ENCODE measurements around the gene CDK5. TPM values are rescaled to one million over a fixed set of nuclear protein-coding genes. Genes with fewer than 3 reads are reported as not detected.

The CDK5 gene
- polyA plus RNA-seq, 1 experiment: 23.8 TPM

DNA sequence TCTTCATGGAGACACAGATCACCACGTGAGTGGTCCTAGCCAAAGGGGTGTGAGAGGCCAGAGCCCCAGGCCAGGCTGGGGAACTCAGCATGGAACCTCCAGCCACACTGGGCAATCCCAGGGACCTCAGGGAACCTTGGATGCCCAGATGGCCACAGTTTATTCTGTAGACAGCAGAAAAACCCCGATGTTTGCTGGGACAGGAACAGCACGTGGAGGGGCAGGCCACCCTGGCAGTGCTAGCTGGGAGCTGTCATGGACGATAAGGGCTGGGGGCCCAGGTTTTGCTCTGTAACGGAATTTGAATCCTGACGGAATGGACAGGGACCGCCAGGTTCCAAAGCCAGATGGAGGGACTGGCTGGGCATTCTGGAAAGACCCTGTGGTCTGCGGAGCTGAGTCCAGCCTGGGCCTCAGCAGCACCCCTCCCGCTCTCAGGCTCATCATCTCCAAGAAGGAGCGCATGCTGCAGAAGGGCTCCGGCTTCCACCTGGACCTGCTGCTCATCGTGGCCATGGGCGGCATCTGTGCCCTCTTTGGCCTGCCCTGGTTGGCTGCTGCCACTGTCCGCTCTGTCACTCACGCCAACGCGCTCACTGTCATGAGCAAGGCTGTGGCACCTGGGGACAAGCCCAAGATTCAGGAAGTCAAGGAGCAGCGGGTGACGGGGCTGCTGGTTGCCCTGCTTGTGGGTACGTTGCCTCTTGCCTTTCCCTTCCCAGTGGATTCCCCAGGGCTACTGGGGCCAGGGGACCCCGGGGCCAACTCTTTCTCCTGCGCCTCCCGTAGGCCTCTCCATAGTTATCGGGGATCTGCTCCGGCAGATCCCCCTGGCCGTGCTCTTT is 17.3 kb upstream of the CDK5 start:
- ChIA-PET POLR2A (no interaction called here), CTCF (no interaction called here)
- H3K4me3 ChIP-seq (ENCODE audit: low read depth, low read length): no peak overlapping the region
- H3K9me3 ChIP-seq (ENCODE audit: control insufficient read depth, insufficient read depth, low read length): no peaks in the 10 kb centered on the region; the same call in 1 of the 2 replicates
- TF ChIP-seq CTCF (IDR thresholded peaks at IDR 0.05; ENCODE audit: low read depth, low read length): no peak
- no peak for DNase-seq (ENCODE audit: low read depth, low spot score)
- H3K27me3 ChIP-seq (ENCODE audit: control insufficient read depth, insufficient read depth, low read length): no peaks in the 10 kb centered on the region
- H3K27ac ChIP-seq (ENCODE audit: low read depth, low read length): no peak overlapping the region

DNA sequence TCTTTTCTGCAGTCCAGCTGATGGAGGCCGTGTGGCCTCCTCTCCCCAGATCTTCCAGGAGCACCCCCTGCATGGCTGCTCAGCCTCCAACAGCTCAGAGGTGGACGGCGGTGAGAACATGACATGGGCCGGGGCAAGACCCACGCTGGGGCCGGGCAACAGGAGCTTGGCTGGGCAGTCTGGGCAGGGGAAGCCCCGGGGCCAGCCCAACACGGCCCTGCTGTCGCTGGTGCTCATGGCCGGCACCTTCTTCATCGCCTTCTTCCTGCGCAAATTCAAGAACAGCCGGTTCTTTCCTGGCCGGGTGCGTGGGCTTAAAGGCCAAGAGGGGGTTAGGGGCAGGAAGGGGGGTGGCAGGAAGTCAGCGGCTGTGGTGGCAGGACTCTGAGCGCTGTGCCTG is 16.3 kb upstream of the CDK5 start:
- Histone ChIP-seq H3K27ac (ENCODE audit: low read depth, low read length) (no peak overlapping the region), H3K27me3 (ENCODE audit: control insufficient read depth, insufficient read depth, low read length) (no peaks in the 10 kb centered on the region), H3K9me3 (ENCODE audit: control insufficient read depth, insufficient read depth, low read length) (no peaks in the 10 kb centered on the region; the same call in 1 of the 2 replicates), H3K4me3 (ENCODE audit: low read depth, low read length) (no peak overlapping the region)
- no peak for DNase-seq (ENCODE audit: low read depth, low spot score)
- CTCF ChIA-PET: no interaction called here
- no peak for TF ChIP-seq CTCF (IDR thresholded peaks at IDR 0.05; ENCODE audit: low read depth, low read length)
- POLR2A ChIA-PET: no interaction called here

GRCh38 chr7:151071032-151071866 is 13.6 kb upstream of the CDK5 start:
- ChIA-PET CTCF (interaction anchor here (0.5 kb wide), 1 partner anchor 82 kb away, joined by 3 read pairs; no protein-coding TSS in a partner anchor), POLR2A (interaction anchor here (1.3 kb wide), 1 partner anchor 10 kb away, joined by 6 read pairs; the partner anchor contains the start of gene FASTK)
- Histone ChIP-seq H3K4me3 (ENCODE audit: low read depth, low read length) (no peak overlapping the region), H3K27me3 (ENCODE audit: control insufficient read depth, insufficient read depth, low read length) (no peaks in the 10 kb centered on the region), H3K27ac (ENCODE audit: low read depth, low read length) (no peak overlapping the region), H3K9me3 (ENCODE audit: control insufficient read depth, insufficient read depth, low read length) (no peaks in the 10 kb centered on the region; the same call in 1 of the 2 replicates)
- no peak for TF ChIP-seq CTCF (IDR thresholded peaks at IDR 0.05; ENCODE audit: low read depth, low read length)
- no peak for DNase-seq (ENCODE audit: low read depth, low spot score)

DNA sequence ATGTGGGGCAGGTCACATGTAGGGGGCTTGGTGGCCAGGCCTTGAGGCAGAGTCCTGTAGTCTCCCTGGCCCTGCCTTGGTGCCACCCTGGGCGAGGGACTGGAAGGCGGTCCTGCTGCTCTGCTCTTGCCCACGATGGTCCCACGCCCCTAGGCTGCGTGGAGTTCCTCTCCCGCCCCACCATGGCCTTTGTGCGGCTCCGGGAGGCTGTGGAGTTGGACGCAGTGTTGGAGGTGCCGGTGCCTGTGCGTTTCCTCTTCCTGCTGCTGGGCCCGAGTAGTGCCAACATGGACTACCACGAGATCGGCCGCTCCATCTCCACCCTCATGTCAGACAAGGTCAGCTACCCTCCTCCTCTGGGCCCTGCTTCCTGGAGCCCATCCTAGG is 12.9 kb upstream of the CDK5 start:
- CTCF ChIA-PET: no interaction called here

More for the DNA sequence above, 12.9 kb upstream of the CDK5 start:
- POLR2A ChIA-PET: no interaction called here
- DNase-seq (ENCODE audit: low read depth, low spot score): no peak
- H3K27me3 ChIP-seq (ENCODE audit: control insufficient read depth, insufficient read depth, low read length): no peaks in the 10 kb centered on the region
- TF ChIP-seq CTCF (IDR thresholded peaks at IDR 0.05; ENCODE audit: low read depth, low read length): no peak
- no peaks in the 10 kb centered on the region; the same call in 1 of the 2 replicates for H3K9me3 ChIP-seq (ENCODE audit: control insufficient read depth, insufficient read depth, low read length)
- no peak overlapping the region for H3K27ac ChIP-seq (ENCODE audit: low read depth, low read length)
- no peak overlapping the region for H3K4me3 ChIP-seq (ENCODE audit: low read depth, low read length)

All from AG04450 (cell line).